CD4-positive, alpha-beta T cell treated with Interleukin-6 at 100 ng/mL for 8 hours (primary cell): ENCODE results near the gene PDCD4.
A peak's percentile ranks its signal among the peaks of the same experiment; 100 is the strongest.
"Not testable (repeated sequence)": the region's sequence is repeated elsewhere in the genome, so short reads cannot be mapped to it uniquely, and the experiment has no call there.

ENCODE experiments used
- DNase-seq: peaks from one replicate; pipeline ENCODE4 v3.0.0-alpha.2; 2020; ENCODE audit warnings: mixed read lengths, low spot score

PDCD4 gene

GRCh38 chr10:110883924-110884323 is 12.2 kb downstream of the PDCD4 start:
- no peak for DNase-seq

- no peak for DNase-seq
Measured at GRCh38 chr10:110885932-110886674, 14.4 kb downstream of the PDCD4 start.

DNA sequence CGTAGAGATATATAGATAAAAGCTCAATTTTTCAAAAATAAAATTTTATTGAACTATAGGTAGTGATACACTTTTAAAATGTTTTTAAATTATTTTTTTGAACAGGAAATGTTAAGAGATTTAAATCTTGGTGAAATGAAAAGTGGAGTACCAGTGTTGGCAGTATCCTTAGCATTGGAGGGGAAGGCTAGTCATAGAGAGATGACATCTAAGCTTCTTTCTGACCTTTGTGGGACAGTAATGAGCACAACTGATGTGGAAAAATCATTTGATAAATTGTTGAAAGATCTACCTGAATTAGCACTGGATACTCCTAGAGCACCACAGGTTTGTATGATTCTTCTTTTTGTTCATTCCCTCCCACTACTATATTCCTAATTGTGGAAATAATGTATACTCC is 15.8 kb downstream of the PDCD4 start:
- no peak for DNase-seq

- no peak for DNase-seq
Measured at GRCh38 chr10:110892602-110893288, 21.0 kb downstream of the PDCD4 start.

- DNase-seq, result peak; percentile 58
Measured at GRCh38 chr10:110893559-110894179, 21.9 kb downstream of the PDCD4 start.

- DNase-seq, result no peak
Measured at GRCh38 chr10:110897184-110897583, 25.5 kb downstream of the PDCD4 start.

DNA sequence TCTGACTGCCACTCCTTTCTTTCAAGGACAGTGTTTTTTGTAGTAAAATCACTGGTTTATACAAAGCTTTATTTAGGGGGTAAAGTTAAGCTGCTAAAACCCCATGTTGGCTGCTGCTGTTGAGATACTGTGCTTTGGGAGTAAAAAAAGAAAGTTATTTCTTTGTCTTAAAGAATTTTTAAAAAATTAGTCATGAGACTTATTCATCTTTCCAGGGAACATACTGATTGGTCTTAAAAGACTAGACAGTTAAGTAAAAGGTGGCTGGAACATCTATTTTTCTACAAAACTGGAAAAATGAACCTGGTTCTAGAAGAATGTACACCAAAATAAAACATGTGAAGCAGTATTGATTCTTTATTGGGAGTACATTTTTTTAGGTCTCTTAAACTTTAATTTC is 26.7 kb downstream of the PDCD4 start:
- DNase-seq, result no peak

DNA sequence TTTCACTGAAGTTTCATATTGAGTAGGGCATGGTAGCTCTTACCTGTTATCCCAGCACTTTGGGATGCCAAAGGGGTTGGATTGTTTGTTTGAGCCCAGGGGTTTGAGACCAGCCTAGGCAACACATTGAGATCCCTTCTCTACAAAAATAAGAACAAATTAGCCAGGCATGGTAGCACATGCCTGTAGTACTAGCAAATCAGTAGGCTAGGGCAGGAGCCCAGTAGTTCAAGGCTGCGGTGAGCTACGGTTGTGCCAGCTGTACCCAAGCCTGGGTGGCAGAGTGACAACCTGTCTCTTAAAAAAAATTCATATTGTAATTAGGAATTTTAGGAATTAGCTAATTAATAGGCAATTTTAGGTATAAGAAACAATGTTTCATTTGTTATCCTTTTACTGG is 29.3 kb downstream of the PDCD4 start:
- DNase-seq, result no peak

DNA sequence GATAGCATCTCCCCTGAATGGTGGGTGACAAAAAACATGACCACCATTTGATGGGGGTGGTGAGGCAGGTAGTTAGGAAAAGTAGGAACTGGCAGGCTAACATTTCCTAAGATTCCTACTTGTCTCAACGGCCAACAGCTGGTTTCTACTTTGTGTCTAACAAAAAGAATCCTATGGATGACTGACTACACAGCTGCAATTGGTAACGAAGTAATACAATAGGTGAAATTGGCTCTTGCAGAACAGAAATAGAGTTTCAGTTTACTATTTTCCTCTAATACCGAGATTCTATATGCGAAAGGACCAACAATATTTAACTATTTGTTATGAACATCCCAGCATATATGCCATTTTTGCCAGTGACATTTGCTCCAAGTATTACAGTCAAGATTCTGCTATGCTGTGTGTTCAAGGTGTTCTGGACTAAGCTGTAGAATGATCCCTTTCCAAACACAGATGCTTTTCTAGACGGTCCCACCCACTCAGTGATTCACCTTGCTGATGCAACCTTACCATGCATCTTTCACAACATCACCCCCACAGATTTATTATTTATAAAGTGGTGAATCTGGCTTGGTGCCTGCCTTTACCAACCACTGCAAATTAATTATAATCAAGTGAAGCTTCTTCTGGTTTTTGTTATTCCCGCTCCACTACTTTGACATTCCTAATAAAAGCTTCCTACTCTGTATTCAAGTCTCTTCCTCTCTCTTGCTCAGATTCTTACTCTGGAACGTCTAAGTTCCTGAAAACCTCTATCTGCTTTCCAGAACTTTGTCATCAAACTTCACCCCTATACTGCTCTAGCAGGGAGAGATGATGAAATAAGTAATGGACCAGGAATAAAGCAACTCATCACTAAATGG is 30.5 kb downstream of the PDCD4 start:
- DNase-seq, result no peak

DNA sequence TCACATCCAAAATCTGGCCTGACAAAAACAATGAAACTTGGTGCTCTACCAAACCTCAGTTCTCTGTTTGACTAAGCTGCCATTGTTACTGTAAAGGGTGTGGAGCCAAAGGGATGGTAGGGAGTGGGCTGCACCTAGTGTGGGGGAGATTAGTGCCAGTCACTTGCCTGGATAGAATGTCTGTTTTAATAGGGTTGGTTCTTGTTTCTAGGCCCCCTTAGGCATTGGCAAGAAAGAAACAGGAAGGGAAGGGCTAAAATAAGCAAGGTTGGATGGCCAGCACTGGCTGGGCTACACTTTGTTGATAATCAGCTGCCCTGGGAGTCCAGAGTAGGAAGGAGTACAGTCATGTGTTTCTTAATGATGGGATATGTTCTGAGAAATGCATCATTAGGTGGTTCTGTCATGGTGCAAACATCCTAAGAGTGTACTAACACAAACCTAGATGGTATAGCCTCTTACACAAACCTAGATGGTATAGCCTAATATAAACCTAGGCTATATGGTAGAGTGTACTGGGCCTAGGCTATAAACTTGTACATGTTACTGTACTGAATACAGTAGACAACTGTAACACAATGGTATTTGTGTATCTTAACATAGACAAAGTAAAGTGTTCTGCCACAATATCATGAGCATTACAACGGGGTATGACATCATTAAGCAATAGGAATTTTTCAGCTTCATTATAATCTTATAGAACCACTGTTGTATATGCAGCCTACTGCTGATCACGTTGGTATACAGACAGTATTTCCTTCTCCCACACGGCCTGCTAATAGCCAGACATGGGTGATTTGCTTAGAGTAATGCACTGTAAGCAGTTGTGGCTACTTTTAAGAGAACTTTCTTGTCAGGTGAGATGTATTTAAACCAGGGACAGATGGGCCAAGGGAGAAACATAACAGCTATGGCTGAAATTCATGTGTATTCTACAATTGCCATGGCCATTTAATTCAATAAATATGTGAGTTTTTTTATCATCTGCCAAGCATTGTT is 31.9 kb downstream of the PDCD4 start:
- DNase-seq, result no peak

DNA sequence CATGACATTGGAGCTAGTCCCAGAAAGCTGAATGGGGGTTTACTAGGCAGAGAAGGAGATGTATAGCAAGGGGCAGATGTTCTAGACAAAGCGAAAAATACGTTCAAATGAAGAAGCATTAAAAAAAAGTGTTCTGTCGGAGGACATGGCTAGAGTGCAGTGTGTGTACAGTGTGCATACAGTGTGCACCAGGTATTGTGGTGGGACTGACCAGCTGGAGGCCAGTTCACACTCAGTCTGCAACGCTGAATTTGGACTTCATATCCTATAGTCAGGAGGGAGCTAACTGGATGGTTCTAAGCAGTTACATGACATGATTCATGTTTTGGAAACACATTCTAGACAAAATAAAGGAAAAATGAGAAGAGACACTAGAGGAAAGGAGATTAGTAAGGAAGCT is 38.4 kb downstream of the PDCD4 start:
- no peak for DNase-seq

DNA sequence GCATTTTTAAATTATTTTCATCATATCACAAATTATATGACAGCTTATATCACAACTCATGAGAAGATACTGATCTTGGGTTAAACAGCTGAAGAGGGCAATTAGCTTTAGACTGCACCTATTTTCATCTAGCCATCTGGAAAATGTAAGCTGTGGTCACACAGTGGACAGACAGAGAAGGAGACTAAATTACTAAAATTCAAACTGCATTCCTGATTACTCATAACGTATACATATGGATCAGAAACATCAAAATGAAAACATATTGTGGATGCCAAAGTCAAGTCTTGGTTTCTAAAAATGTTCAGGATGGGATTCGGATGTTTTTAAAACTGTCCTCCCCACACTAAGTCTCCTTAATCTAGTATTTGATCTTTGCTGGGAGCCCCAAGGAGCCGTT is 40.6 kb downstream of the PDCD4 start:
- DNase-seq, result no peak

GRCh38 chr10:110914431-110914830 is 42.7 kb downstream of the PDCD4 start:
- DNase-seq, result no peak

GRCh38 chr10:110915035-110915434 is 43.3 kb downstream of the PDCD4 start:
- no peak for DNase-seq

DNA sequence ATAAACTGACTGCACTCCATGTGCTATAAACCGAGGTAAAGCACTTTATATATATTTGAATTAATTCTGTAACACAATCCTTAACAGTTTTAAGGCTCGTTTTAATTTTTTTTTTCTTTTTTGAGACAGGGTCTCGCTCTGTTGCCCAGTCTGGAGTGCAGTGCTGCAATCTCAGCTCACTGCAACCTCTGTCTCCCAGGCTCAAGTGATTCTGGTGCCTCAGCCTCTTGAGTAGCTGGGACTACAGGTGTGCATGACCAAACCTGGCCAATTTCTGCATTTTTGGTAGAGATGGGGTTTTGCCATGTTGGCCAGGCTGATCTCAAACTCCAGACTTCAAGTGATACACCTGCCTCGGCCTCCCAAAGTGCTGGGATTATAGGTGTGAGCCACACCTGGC is 43.9 kb downstream of the PDCD4 start:
- not testable (repeated sequence) for DNase-seq

DNA sequence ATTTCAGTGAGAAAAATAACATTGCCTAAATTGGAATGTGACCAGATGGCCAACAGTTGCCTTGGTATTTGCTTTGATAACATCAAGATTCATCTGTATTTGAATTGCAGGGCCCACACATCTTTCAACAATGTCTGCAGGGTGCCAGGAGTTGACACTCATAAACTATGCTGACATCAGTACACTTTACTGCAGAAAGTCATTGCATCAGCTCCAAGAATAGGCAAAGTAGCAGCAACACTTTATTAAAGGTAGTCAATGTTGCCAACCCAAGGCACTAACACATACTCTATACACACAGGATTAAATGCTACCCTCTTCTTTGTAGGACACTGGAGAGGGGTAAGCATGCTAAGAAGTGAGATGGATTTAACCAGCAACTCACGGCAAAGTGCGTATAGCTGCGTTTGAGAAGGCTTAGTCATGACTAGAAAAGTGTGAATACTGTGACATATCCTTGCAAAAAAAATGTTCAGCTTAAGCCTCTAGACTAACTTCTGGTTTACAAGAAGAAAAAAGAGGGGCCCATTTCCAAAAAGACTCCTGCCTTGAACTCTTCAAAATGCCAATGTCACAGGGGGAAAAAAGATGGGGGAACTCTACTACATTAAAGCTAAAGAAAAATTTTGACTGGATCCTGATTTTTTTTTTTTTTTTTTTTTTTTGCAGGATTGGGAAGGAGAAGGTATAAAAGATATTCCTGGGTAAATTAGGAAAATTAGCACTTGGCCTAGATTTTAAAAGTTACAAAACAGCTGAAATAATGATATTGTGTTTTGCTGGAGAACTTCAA is 45.0 kb downstream of the PDCD4 start:
- DNase-seq, result no peak

DNA sequence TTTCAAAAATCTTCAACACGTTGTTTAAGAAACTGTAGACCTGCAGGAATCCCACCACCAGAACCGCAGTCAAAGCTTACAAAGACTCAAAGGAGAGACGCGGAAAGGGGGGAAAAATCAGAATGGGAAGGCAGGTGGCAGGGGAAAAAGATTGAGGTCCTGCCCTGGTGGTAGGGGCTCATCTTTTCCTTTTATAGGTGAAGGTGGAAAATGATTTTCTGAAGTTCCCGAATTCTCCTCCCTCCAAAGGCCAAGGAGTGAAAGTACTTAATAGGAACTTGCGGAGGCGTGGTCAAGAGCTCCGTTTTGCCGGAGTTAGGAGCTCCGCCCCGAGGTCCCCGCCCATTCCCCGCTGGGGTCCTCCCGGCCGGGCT is 46.5 kb downstream of the PDCD4 start:
- DNase-seq, result peak; percentile 87

GRCh38 chr10:110918643-110919348 is 47.1 kb downstream of the PDCD4 start, which contains the start of gene BBIP1:
Gene BBIP1 (minus strand): TSS chr10:110919180. CDS start chr10:110918157, 1,023 bp downstream.
- DNase-seq, result no peak

- peak; percentile 99 for DNase-seq
Measured at GRCh38 chr10:110919349-110919931, 47.7 kb downstream of the PDCD4 start, which contains the start of gene SHOC2. Gene SHOC2 (plus strand): TSS chr10:110919604. CDS start chr10:110964359, 44,755 bp downstream.
